HCT116 (cell line): ENCODE results near the gene MYEOV. TPM values are rescaled to one million over a fixed set of nuclear protein-coding genes. Genes with fewer than 3 reads are reported as not detected.

Source experiments
- ATAC-seq: fragments of 200-7000 bp; cut with Tn5 transposase; 2 replicates; pipeline ENCODE4 v1.9.1; 2020; ENCODE audit warnings: mild to moderate bottlenecking, moderate library complexity
- BruUV-seq: library from RNA; stranded (reverse); fragments of 400-500 nt; replicated peaks from 2 replicates; lab custom pipeline; 2021; lab: Mats Ljungman, UMichigan
- CTCF ChIA-PET: fragments of 300-600 bp; sonication (Branson Sonifier 250); formaldehyde crosslinking; loops from one replicate; lab custom pipeline; 2021; ENCODE audit warnings: antibody characterized with exemption; lab: Charles Lee
- POLR2A ChIA-PET: fragments of 300-600, 350-600 bp; sonication (Branson Sonifier 250); formaldehyde crosslinking; loops from one replicate; lab custom pipeline; 2021; ENCODE audit warnings: antibody characterized with exemption; lab: Charles Lee
- RAD21 ChIA-PET, 2 experiments: fragments of 300-600 bp; sonication (Branson Sonifier 250); formaldehyde crosslinking; loops; one replicate each; lab custom pipeline; 2023; ENCODE audit warnings: low total read pairs in 2 of 2; ENCODE audit not compliant: uncharacterized antibody in 2 of 2, unreplicated experiment in 2 of 2, low non-redundant PET in 1 of 2; lab: Charles Lee
- DNase-seq: peaks from one replicate; pipeline ENCODE4 v3.0.0-alpha.2; 2010; ENCODE audit warnings: low read depth, low spot score
- H2AFZ ChIP-seq: fragments of 200-600 bp; shearing (Covaris generic), sonication (generic); 2 replicates; pipeline ENCODE4 v1.6.1; 2017; ENCODE audit warnings: low read depth, mixed run types, mixed read lengths, antibody characterized with exemption, low read length; ENCODE audit not compliant: poor library complexity, severe bottlenecking
- H3K27ac ChIP-seq: 2 replicates; pipeline ENCODE4 v1.5.1; 2012; ENCODE audit warnings: low read depth, low read length
- H3K27me3 ChIP-seq: fragments of 200-600 bp; sonication (generic); 2 replicates; pipeline ENCODE4 v1.6.1; 2016; ENCODE audit warnings: mixed run types, low read length, mixed read lengths; ENCODE audit not compliant: insufficient read depth
- H3K36me3 ChIP-seq, 2 experiments: fragments of 200-500 bp in 1 of 2; fragments of 200-600 bp in 1 of 2; sonication (Bioruptor generic) in 1 of 2; sonication (generic) in 1 of 2; 2 replicates each; pipeline versions ENCODE4 v1.5.1 to v1.6.1; 2014 to 2016; ENCODE audit warnings: low read length in 2 of 2, inconsistent platforms in 1 of 2, mixed read lengths in 1 of 2, mixed run types in 1 of 2; ENCODE audit not compliant: insufficient read depth in 2 of 2, control insufficient read depth in 1 of 2
- H3K4me1 ChIP-seq, 2 experiments: fragments of 200-600 bp in 1 of 2; sonication (generic) in 1 of 2; 2 replicates each; pipeline versions ENCODE4 v1.5.1 to v1.6.1; 2012 to 2017; ENCODE audit warnings: low read length in 2 of 2, inconsistent platforms in 1 of 2, mild to moderate bottlenecking in 1 of 2, mixed read lengths in 1 of 2, mixed run types in 1 of 2, moderate library complexity in 1 of 2; ENCODE audit not compliant: insufficient read depth in 2 of 2, control insufficient read depth in 1 of 2
- H3K4me2 ChIP-seq: fragments of 200-600 bp; sonication (generic); 2 replicates; pipeline ENCODE4 v1.6.1; 2017; ENCODE audit warnings: mixed run types, low read length, mixed read lengths
- H3K4me3 ChIP-seq, 2 experiments: fragments of 200-600 bp in 1 of 2; sonication (generic) in 1 of 2; replicated peaks in 1 of 2; 2 replicates each; pipeline ENCODE4 v1.5.1; 2011 to 2016; ENCODE audit warnings: low read length in 2 of 2, control low read depth in 1 of 2, low read depth in 1 of 2, mild to moderate bottlenecking in 1 of 2, mixed read lengths in 1 of 2, mixed run types in 1 of 2
- H3K79me2 ChIP-seq: fragments of 200-600 bp; sonication (generic); 2 replicates; pipeline ENCODE4 v1.6.1; 2017; ENCODE audit warnings: mild to moderate bottlenecking, mixed run types, low read length, moderate library complexity, mixed read lengths; ENCODE audit not compliant: insufficient read depth
- H3K9ac ChIP-seq: fragments of 200-600 bp; sonication (generic); 2 replicates; pipeline ENCODE4 v1.6.1; 2016; ENCODE audit warnings: low read length, mixed read lengths
- H3K9me2 ChIP-seq: fragments of 200-600 bp; sonication (generic), shearing (Covaris generic); 2 replicates; pipeline ENCODE4 v1.6.1; 2017; ENCODE audit warnings: mixed run types, mild to moderate bottlenecking, moderate library complexity; ENCODE audit not compliant: insufficient read depth
- H3K9me3 ChIP-seq, 2 experiments: fragments of 200-500 bp in 1 of 2; fragments of 200-600 bp in 1 of 2; sonication (Bioruptor generic) in 1 of 2; sonication (generic) in 1 of 2; 2 replicates each; pipeline ENCODE4 v1.6.1; 2014 to 2017; ENCODE audit warnings: low read length in 2 of 2, mixed read lengths in 2 of 2, inconsistent platforms in 1 of 2, low read depth in 1 of 2, mild to moderate bottlenecking in 1 of 2, mixed run types in 1 of 2, moderate library complexity in 1 of 2; ENCODE audit not compliant: control insufficient read depth in 1 of 2, insufficient read depth in 1 of 2
- H4K20me1 ChIP-seq: fragments of 200-600 bp; sonication (generic), shearing (Covaris generic); 2 replicates; pipeline ENCODE4 v1.6.1; 2017; ENCODE audit warnings: mixed run types, mild to moderate bottlenecking, moderate library complexity; ENCODE audit not compliant: insufficient read depth
- ATF3 ChIP-seq: IDR thresholded peaks from 2 replicates; pipeline ENCODE4 v1.6.1; 2012
- CBX3 ChIP-seq: IDR thresholded peaks from 2 replicates; pipeline ENCODE4 v1.6.1; 2012; ENCODE audit warnings: low read depth
- CEBPB ChIP-seq: IDR thresholded peaks from 2 replicates; pipeline ENCODE4 v1.6.1; 2012; ENCODE audit warnings: low read depth
- CTCF ChIP-seq, 3 experiments: fragments of 200-600 bp in 1 of 3; sonication (generic) in 1 of 3; IDR thresholded peaks in 2 of 3; conservative IDR thresholded peaks in 1 of 3; 2 replicates each; pipeline ENCODE4 v1.5.1; 2012 to 2017; ENCODE audit warnings: low read depth in 2 of 3, low read length in 2 of 3, antibody characterized with exemption in 1 of 3, borderline replicate concordance in 1 of 3, control low read depth in 1 of 3, mild to moderate bottlenecking in 1 of 3, mixed read lengths in 1 of 3, mixed run types in 1 of 3, moderate library complexity in 1 of 3; ENCODE audit not compliant: insufficient read depth in 1 of 3
- EGR1 ChIP-seq: IDR thresholded peaks from 2 replicates; pipeline ENCODE4 v1.6.1; 2012; ENCODE audit warnings: low read depth
- ELF1 ChIP-seq: IDR thresholded peaks from 2 replicates; pipeline ENCODE4 v1.6.1; 2012; ENCODE audit warnings: low read depth, borderline replicate concordance
- EZH2 ChIP-seq: fragments of 200-600 bp; sonication (generic); IDR thresholded peaks from 2 replicates; pipeline ENCODE4 v1.6.1; 2017; ENCODE audit warnings: antibody characterized with exemption, mixed run types
- EZH2phosphoT487 ChIP-seq: fragments of 200-600 bp; IDR thresholded peaks from 2 replicates; pipeline ENCODE4 v1.6.1; 2018; ENCODE audit warnings: antibody characterized with exemption, borderline replicate concordance
- FOSL1 ChIP-seq: IDR thresholded peaks from 2 replicates; pipeline ENCODE4 v1.6.1; 2012; ENCODE audit warnings: low read depth
- JUND ChIP-seq: IDR thresholded peaks from 2 replicates; pipeline ENCODE4 v1.6.1; 2012
- MAX ChIP-seq: IDR thresholded peaks from 2 replicates; pipeline ENCODE4 v1.6.1; 2012
- RAD21 ChIP-seq: IDR thresholded peaks from 2 replicates; pipeline ENCODE4 v1.6.1; 2012; ENCODE audit warnings: low read depth, mild to moderate bottlenecking
- REST ChIP-seq: IDR thresholded peaks from 2 replicates; pipeline ENCODE4 v1.6.1; 2012; ENCODE audit warnings: low read depth
- SP1 ChIP-seq: IDR thresholded peaks from 2 replicates; pipeline ENCODE4 v1.6.1; 2012; ENCODE audit warnings: low read depth
- TCF7L2 ChIP-seq: IDR thresholded peaks from 2 replicates; pipeline ENCODE4 v1.7.0; 2011; ENCODE audit warnings: borderline replicate concordance, inconsistent platforms; ENCODE audit not compliant: insufficient read depth, insufficient read length; ENCODE audit errors: extremely low read depth
- YY1 ChIP-seq: IDR thresholded peaks from 2 replicates; pipeline ENCODE4 v1.6.1; 2011; ENCODE audit warnings: low read length, low read depth, moderate library complexity, mild to moderate bottlenecking; ENCODE audit not compliant: insufficient replicate concordance; ENCODE audit errors: extremely low read depth
- ZNF274 ChIP-seq: fragments of 200-500 bp; sonication (Bioruptor generic); IDR thresholded peaks from 2 replicates; pipeline ENCODE4 v1.6.1; 2014; ENCODE audit warnings: mild to moderate bottlenecking, low read depth, low read length, inconsistent platforms
- intact Hi-C: fragments of 100-400 bp; cut with micrococcal nuclease; formaldehyde crosslinking; loops from 2 replicates; pipeline ENCODE4 v1.10.0; 2022
- total RNA-seq: library from RNA; stranded (reverse); gene quantifications from one replicate; pipeline ENCODE4 v1.2.1, GENCODE V29; 2021; ENCODE audit not compliant: unreplicated experiment

MYEOV gene
- total RNA-seq, 1 experiment from 2014 or later, result 135 TPM

- H3K4me3 ChIP-seq, result no peak overlapping the region
- CTCF ChIA-PET, result no interaction called here
- no peak overlapping the region for H3K9ac ChIP-seq
- H3K27me3 ChIP-seq, result no peaks in the 10 kb centered on the region
- BruUV-seq, result no TSS peak
- ATAC-seq, result no peak
- H3K36me3 ChIP-seq, result no peaks in the 10 kb centered on the region
- RAD21 ChIA-PET, result no interaction called here
- POLR2A ChIA-PET, result no interaction called here
- H3K9me2 ChIP-seq, result no peaks in the 10 kb centered on the region
- H3K27ac ChIP-seq, result no peak overlapping the region
- no peaks in the 10 kb centered on the region for H4K20me1 ChIP-seq
- no peaks in the 10 kb centered on the region for H3K9me3 ChIP-seq
- TF ChIP-seq EZH2 (no peak), CBX3 (no peak), ZNF274 (no peak), MAX (no peak), REST (no peak), CEBPB (no peak), JUND (no peak), EZH2phosphoT487 (no peak), RAD21 (no peak), SP1 (no peak), FOSL1 (no peak), EGR1 (no peak), ATF3 (no peak), TCF7L2 (no peak), ELF1 (no peak), YY1 (no peak), CTCF (IDR thresholded peaks at IDR 0.05 in 2 of 3, conservative IDR thresholded peaks at IDR 0.05 in 1 of 3; ENCODE audit: borderline replicate concordance in 1 of 3, insufficient read depth in 1 of 3, low read depth in 2 of 3, low read length in 2 of 3) (no peak)
- intact Hi-C loops, result no loop called here
- H3K4me1 ChIP-seq, result peaks cover 6 to 11% of the 10 kb centered on the region in 2 experiments
- no peak for DNase-seq
- no peak overlapping the region for H3K4me2 ChIP-seq
- no peaks in the 10 kb centered on the region for H3K79me2 ChIP-seq
- no peak overlapping the region for H2AFZ ChIP-seq
Measured at GRCh38 chr11:69287968-69288882, 5.7 kb upstream of the MYEOV start.
